ENCODE measurements around the gene CEP57. TPM values are rescaled to one million over a fixed set of nuclear protein-coding genes. Genes with fewer than 3 reads are reported as not detected.
"Not testable (repeated sequence)": the region's sequence is repeated elsewhere in the genome, so short reads cannot be mapped to it uniquely, and the experiment has no call there.

CEP57 gene
- total RNA-seq, 1 donor from 2014 or later: 5.4 TPM

DNA sequence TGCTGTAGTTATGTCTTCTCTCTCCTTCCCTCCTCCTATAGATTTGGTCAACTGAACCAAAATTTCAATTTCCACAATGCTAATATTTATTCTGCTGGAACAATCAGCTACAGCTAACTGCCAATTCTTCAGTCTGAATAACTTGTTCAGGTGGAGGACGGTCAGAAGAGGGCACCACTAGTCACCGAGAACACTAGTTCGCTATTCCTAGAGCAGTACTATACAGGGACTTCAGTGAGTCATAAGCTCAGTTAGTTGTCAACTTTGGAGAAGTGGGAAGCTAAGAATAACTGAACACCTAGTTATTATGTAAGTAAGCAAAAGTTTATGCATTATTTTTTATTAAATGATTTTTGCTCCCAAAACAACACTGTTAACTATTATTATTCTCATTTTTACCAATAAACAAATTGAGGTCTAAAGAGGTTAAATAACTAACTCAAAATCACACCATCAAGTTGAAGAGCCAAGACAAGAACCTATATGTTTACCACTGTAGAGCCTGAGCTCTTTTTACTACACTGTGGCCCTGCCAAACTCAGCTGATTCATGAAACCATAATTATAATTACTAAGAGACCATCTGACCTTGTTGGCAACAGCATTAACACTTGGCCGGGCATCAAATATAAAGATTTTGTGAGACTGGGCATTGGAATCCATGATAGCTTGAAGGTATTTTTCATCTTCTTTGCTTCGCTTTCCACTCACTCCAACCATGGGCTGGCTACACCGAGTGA is 59.0 kb downstream of the CEP57 start:
- intact Hi-C loops (cut with DNase I): loop anchor here (1.0 kb wide), 1 partner anchor 494 kb away; the partner anchor contains the start of gene MAML2
- Histone ChIP-seq H3K4me1 (peaks cover 0 to 4% of the 10 kb centered on the region in 2 donors), H3K9me3 (no peaks in the 10 kb centered on the region), H3K4me3 (no peak overlapping the region), H3K36me3 (peaks cover 0 to 44% of the 10 kb centered on the region in 2 donors), H3K27ac (peak overlapping the region in 1 of 2 donors; percentile 33), H3K27me3 (no peaks in the 10 kb centered on the region)
- TF ChIP-seq, protein P1, sequence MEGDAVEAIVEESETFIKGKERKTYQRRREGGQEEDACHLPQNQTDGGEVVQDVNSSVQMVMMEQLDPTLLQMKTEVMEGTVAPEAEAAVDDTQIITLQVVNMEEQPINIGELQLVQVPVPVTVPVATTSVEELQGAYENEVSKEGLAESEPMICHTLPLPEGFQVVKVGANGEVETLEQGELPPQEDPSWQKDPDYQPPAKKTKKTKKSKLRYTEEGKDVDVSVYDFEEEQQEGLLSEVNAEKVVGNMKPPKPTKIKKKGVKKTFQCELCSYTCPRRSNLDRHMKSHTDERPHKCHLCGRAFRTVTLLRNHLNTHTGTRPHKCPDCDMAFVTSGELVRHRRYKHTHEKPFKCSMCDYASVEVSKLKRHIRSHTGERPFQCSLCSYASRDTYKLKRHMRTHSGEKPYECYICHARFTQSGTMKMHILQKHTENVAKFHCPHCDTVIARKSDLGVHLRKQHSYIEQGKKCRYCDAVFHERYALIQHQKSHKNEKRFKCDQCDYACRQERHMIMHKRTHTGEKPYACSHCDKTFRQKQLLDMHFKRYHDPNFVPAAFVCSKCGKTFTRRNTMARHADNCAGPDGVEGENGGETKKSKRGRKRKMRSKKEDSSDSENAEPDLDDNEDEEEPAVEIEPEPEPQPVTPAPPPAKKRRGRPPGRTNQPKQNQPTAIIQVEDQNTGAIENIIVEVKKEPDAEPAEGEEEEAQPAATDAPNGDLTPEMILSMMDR (IDR thresholded peaks at IDR 0.05): peak; percentile 39 to 66 (median 55)
- peak in 1 of 2 donors; percentile 69 for DNase-seq (ENCODE audit: low spot score in 2 of 2)

DNA sequence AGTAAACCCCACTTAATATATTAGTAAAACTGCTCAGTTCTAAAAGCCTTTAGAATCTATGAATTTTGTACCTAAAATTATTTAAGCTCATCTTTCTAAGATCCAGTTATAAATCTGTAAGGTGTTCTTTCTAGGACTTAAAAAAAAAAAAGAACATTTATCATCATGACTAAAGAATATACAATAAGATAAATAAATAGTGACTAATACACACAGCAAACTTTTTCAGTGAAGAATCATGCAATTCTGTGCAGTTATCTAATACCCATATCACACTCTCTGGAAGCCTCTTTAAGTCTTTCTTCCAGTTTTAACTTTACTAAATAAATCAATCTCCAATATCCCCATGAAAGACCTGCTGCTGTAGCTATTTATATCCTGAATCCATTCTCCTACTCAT is 59.8 kb downstream of the CEP57 start:
- peaks cover 8 to 40% of the 10 kb centered on the region in 2 donors for H3K36me3 ChIP-seq
- H3K9me3 ChIP-seq: no peaks in the 10 kb centered on the region
- peaks cover 0 to 4% of the 10 kb centered on the region in 2 donors for H3K4me1 ChIP-seq
- peak overlapping the region in 1 of 2 donors; percentile 33 for H3K27ac ChIP-seq
- DNase-seq (ENCODE audit: low spot score in 2 of 2): no peak
- H3K27me3 ChIP-seq: no peaks in the 10 kb centered on the region
- TF ChIP-seq, protein P1 (IDR thresholded peaks at IDR 0.05): no peak
- no peak overlapping the region for H3K4me3 ChIP-seq
- intact Hi-C loops (cut with DNase I): loop anchor here (5.0 kb wide), 1 partner anchor 72 kb away; the partner anchor contains the start of gene MTMR2

DNA sequence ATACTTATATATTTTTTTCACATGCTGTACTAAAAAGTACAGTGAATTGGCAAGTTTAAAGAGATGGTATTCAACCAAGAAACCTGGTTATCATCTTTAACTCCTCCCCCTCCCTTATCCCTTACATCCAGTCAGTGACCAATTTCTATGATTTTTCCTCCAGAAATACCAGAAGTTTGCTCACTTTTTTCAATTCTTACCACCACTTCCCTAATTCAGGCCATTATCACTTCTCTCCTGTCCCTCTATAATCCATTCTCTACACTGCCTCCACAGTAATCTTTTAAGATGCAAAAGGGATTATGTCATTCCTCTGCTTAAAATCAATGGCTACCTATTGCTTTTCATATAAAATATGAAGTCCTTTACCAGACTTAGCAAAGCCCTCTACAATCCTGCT is 62.8 kb downstream of the CEP57 start:
- Histone ChIP-seq H3K4me3 (no peak overlapping the region), H3K4me1 (peaks cover 0 to 4% of the 10 kb centered on the region in 2 donors), H3K27ac (no peak overlapping the region), H3K27me3 (no peaks in the 10 kb centered on the region), H3K36me3 (peaks cover 9 to 36% of the 10 kb centered on the region in 2 donors), H3K9me3 (no peaks in the 10 kb centered on the region)
- TF ChIP-seq, protein P1 (IDR thresholded peaks at IDR 0.05): no peak
- DNase-seq (ENCODE audit: low spot score in 2 of 2): no peak
- intact Hi-C loops (cut with DNase I): loop anchor here (5.0 kb wide), 1 partner anchor 69 kb away; the partner anchor contains the start of gene MTMR2

DNA sequence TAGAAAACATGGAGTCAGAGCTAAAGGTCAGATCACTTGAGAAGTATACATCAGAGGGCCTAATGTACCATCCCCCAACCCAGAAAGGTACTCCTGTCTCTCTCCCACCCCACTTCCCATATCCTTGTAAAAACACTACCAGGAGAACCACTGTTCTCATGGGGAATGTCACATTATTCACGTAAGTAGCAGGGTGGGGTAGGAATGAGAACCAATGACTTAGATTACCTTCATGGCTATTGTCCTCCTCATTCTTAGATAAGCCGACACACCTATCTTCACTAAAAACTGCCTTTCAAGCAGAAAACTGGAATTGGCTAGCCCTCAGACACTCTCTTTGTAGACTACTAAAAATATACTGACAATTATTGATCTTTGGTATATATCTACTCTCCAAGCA is 63.6 kb downstream of the CEP57 start:
- intact Hi-C loops (cut with DNase I): loop anchor here (5.0 kb wide), 1 partner anchor 68 kb away; the partner anchor contains the start of gene MTMR2

DNA sequence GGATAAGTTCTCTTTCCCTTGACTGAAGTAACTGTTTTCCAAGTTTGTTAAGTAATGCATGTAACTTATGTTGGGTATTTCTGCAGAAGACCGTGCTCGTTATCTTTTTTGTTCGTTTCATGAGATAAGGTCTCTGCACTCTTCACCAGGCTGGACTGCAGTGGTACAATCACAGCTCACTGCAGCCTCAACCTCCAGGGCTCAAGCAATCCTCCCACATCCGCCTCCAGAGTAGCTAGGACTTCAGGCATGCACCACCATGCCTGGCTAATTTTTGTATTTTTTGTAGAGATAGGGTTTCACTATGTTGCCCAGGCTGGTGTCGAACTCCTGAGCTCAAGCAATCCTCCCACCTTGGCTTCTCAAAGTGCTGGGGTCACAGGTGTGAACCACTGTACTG is 64.1 kb downstream of the CEP57 start:
- intact Hi-C loops (cut with DNase I): loop anchor here (5.0 kb wide), 1 partner anchor 68 kb away; the partner anchor contains the start of gene MTMR2
- H3K27ac ChIP-seq; H3K4me3 ChIP-seq; DNase-seq (ENCODE audit: low spot score in 2 of 2); H3K4me1 ChIP-seq; H3K9me3 ChIP-seq; H3K27me3 ChIP-seq: not testable (repeated sequence)
- H3K36me3 ChIP-seq: peaks cover 9 to 39% of the 10 kb centered on the region in 2 donors

More for the DNA sequence above, 63.6 kb downstream of the CEP57 start:
- peaks cover 9 to 36% of the 10 kb centered on the region in 2 donors for H3K36me3 ChIP-seq
- TF ChIP-seq, protein P1 (IDR thresholded peaks at IDR 0.05): no peak
- H3K4me3 ChIP-seq: no peak overlapping the region
- H3K27me3 ChIP-seq: no peaks in the 10 kb centered on the region
- no peaks in the 10 kb centered on the region for H3K9me3 ChIP-seq
- H3K4me1 ChIP-seq: peaks cover 0 to 4% of the 10 kb centered on the region in 2 donors
- H3K27ac ChIP-seq: no peak overlapping the region
- DNase-seq (ENCODE audit: low spot score in 2 of 2): no peak

DNA sequence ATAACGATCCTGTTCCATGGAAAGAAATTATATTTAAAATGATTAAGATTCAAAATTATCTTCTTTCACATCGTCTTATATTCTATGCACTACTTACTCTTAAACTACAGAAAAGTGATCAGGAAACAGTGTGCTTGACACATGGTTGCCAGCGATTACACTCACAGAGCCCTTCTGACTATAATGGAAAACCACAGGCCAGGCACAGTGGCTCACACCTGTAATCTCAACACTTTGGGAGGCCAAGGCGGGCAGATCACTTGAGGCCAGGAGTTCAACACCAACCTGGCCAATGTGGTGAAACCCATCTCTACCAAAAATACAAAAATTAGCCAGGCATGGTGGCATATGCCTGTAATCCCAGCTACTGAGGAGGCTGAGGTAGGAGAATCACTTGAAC is 69.7 kb downstream of the CEP57 start:
- H3K4me3 ChIP-seq; H3K9me3 ChIP-seq; H3K27me3 ChIP-seq; H3K27ac ChIP-seq; H3K4me1 ChIP-seq; DNase-seq (ENCODE audit: low spot score in 2 of 2); intact Hi-C loops (cut with DNase I): not testable (repeated sequence)
- H3K36me3 ChIP-seq: peaks cover 10 to 50% of the 10 kb centered on the region in 2 donors
